ENCODE measurements around the gene TEX29. TPM values are rescaled to one million over a fixed set of nuclear protein-coding genes. Genes with fewer than 3 reads are reported as not detected.
A peak's percentile ranks its signal among the peaks of the same experiment; 100 is the strongest.

The TEX29 gene
- total RNA-seq, 1 donor from 2014 or later = 0.81 TPM

DNA sequence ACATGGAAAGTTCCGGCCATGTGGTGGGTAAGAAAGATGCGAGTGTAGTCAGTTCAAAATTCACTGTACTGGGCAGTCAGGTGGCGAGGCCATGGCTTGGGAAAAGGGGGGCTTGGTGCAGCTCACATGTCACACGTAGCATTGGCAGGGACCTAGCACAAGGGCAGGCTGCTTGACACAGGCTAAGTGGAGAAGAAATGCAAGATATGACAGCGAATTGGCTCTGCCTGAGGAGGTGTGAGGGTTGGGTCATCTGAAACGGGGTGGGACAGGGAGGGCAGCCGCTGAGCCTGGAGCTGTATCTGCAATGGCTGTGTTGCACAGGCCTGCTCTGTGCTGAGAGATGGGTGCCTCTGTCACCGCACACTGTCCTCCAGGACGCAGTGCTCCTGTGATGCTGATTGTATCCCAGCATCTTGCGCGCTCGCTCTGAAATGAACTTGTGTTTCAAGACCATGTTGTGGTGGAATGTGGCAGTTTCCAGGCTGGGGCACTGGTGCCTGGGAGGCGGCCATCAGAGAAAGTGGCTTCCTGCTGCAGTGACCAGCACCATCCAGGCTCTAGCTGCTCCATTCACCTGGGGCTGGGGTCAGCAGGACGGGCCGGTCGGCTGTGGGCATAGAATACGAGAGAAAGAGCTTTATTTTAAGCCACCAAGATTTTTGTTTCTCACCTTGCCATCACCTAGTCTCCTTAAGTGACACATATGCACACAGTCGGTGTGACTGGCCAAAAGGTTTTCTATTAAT lies 70.3 kb downstream of the TEX29 start:
- ATAC-seq = no peak
- Histone ChIP-seq H3K27ac (no peak overlapping the region), H3K4me1 (no peaks in the 10 kb centered on the region), H3K36me3 (no peaks in the 10 kb centered on the region), H3K4me3 (no peak overlapping the region), H3K27me3 (no peaks in the 10 kb centered on the region), H3K9me3 (no peaks in the 10 kb centered on the region)
- TF ChIP-seq, protein P1, sequence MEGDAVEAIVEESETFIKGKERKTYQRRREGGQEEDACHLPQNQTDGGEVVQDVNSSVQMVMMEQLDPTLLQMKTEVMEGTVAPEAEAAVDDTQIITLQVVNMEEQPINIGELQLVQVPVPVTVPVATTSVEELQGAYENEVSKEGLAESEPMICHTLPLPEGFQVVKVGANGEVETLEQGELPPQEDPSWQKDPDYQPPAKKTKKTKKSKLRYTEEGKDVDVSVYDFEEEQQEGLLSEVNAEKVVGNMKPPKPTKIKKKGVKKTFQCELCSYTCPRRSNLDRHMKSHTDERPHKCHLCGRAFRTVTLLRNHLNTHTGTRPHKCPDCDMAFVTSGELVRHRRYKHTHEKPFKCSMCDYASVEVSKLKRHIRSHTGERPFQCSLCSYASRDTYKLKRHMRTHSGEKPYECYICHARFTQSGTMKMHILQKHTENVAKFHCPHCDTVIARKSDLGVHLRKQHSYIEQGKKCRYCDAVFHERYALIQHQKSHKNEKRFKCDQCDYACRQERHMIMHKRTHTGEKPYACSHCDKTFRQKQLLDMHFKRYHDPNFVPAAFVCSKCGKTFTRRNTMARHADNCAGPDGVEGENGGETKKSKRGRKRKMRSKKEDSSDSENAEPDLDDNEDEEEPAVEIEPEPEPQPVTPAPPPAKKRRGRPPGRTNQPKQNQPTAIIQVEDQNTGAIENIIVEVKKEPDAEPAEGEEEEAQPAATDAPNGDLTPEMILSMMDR (IDR thresholded peaks at IDR 0.05) = no peak
- intact Hi-C loops (cut with DNase I) = no loop called here
- peak; percentile 45 for DNase-seq

DNA sequence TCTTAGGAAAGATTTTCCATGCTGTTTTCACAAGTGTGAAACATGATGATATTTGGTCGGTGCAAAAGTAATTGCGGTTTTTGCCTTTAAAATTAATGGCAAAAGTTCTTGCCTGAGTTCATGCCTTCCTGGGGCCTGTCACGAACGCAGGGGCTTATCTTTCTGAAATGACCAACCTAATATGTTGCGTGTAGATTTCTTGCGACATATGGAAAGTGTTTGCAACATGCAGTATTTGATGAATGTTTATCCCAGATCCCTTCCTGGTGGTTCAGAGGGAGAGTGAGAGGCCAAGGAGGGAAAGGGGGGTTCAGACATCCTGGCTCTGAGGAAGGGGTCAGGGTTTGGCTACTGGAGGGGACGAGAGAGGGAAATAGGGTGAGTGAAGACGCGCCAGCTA lies 72.0 kb downstream of the TEX29 start:
- intact Hi-C loops (cut with DNase I) = no loop called here
- Histone ChIP-seq H3K36me3 (no peaks in the 10 kb centered on the region), H3K27ac (no peak overlapping the region), H3K4me3 (no peak overlapping the region), H3K4me1 (no peaks in the 10 kb centered on the region), H3K27me3 (no peaks in the 10 kb centered on the region), H3K9me3 (no peaks in the 10 kb centered on the region)
- TF ChIP-seq, protein P1 (IDR thresholded peaks at IDR 0.05) = no peak
- no peak for ATAC-seq
- DNase-seq = no peak

DNA sequence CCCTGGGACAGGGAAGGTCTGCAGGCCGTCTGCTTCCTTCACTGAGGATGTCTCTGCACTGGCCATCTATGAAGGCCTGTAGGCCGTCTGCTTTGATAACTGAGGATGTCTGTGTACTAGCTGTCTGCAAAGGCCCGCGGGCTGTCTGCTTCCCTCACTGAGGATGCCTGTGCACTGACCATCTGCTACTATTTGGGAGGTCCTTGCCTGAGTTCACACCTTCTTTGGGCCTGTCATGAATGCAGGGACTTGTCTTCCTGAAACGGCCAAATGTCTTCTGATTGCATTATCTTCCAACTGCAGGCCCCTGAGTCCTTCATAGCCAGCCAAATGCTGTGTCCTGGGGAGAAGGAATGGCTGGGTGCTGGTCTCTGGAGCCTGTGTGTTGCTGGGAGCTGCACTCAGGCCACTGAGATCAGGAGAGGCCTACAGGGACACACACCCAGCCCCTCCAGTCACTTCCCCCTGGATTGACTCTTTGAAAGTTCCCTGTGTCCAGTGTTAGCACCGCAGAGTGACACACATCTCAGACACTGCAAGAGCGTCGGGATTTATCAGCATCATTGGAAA lies 72.9 kb downstream of the TEX29 start:
- DNase-seq (no peak), ATAC-seq (no peak)
- Histone ChIP-seq H3K27ac (no peak overlapping the region), H3K27me3 (no peaks in the 10 kb centered on the region), H3K4me1 (no peaks in the 10 kb centered on the region), H3K9me3 (no peaks in the 10 kb centered on the region), H3K36me3 (no peaks in the 10 kb centered on the region), H3K4me3 (no peak overlapping the region)
- intact Hi-C loops (cut with DNase I) = no loop called here
- TF ChIP-seq, protein P1 (IDR thresholded peaks at IDR 0.05) = no peak

Other genes starting within 250 kb of the TEX29 start
- gene ARHGEF7, start 205.3 kb upstream of the TEX29 start, total RNA-seq = 63.2 TPM

All from upper lobe of right lung (tissue), 1 donor.